Sciatic nerve (tissue), 2 donors: ENCODE measurements around the gene PRC1. TPM values are rescaled to one million over a fixed set of nuclear protein-coding genes. Genes with fewer than 3 reads are reported as not detected.
A peak's percentile ranks its signal among the peaks of the same experiment; 100 is the strongest.

Source experiments
- ATAC-seq: fragments of 200-7000 bp; cut with Tn5 transposase; one replicate; pipeline ENCODE4 v1.9.1; 2020; ENCODE audit warnings: mild to moderate bottlenecking, moderate library complexity
- DNase-seq: peaks from one replicate; pipeline ENCODE4 v3.0.0-alpha.2; 2020; ENCODE audit warnings: low spot score
- intact Hi-C: fragments of 100-400 bp; cut with DNase I; formaldehyde crosslinking; loops from one replicate; pipeline ENCODE4 v1.14.2; 2022
- total RNA-seq: library from RNA; stranded (reverse); fragmentation: NEBNext Ultra II Directional; extraction: Animal tissue kit (Norgen Biotek cat#: 25700); gene quantifications from one replicate; pipeline ENCODE4 v1.2.1, GENCODE V29; 2021
- donor health status: DM: no; HTN: no; CAD: no.
- donor health status: DM: no; HTN: no; CAD: no.

The PRC1 gene
- total RNA-seq, 1 donor from 2014 or later = 5.7 TPM

- DNase-seq (no peak), ATAC-seq (no peak)
- intact Hi-C loops = no loop called here
Measured at GRCh38 chr15:90957791-90958190, 36.5 kb downstream of the PRC1 start.

GRCh38 chr15:90957031-90957790 is 37.1 kb downstream of the PRC1 start:
- intact Hi-C loops = no loop called here
- no peak for ATAC-seq

GRCh38 chr15:90956274-90957030 is 37.9 kb downstream of the PRC1 start:
- DNase-seq = peak; percentile 88
- ATAC-seq = peak; percentile 25
- intact Hi-C loops = no loop called here

More at GRCh38 chr15:90957031-90957790, 37.1 kb downstream of the PRC1 start:
- DNase-seq = no peak

- DNase-seq = no peak
- intact Hi-C loops = no loop called here
Measured at GRCh38 chr15:90955624-90956273, 38.6 kb downstream of the PRC1 start.

GRCh38 chr15:90954712-90955623 is 39.4 kb downstream of the PRC1 start, which contains the start of gene RCCD1:
Gene RCCD1, plus strand, starts transcription at chr15:90954884. Its CDS starts 1,851 bp downstream, at chr15:90956735.
- ATAC-seq = peak; percentile 97
- DNase-seq = peak; percentile 97
- intact Hi-C loops = no loop called here

More at GRCh38 chr15:90955624-90956273, 38.6 kb downstream of the PRC1 start:
- no peak for ATAC-seq

GRCh38 chr15:90953947-90954711 is 40.2 kb downstream of the PRC1 start:
- no peak for DNase-seq
- no peak for ATAC-seq
- intact Hi-C loops = no loop called here

GRCh38 chr15:90952901-90953677 is 41.2 kb downstream of the PRC1 start:
- ATAC-seq (no peak), DNase-seq (no peak)
- intact Hi-C loops = no loop called here

- DNase-seq (no peak), ATAC-seq (no peak)
- intact Hi-C loops = no loop called here
Measured at GRCh38 chr15:90950676-90951075, 43.7 kb downstream of the PRC1 start.

- ATAC-seq (no peak), DNase-seq (no peak)
- intact Hi-C loops = no loop called here
Measured at GRCh38 chr15:90949979-90950675, 44.2 kb downstream of the PRC1 start.

- ATAC-seq (no peak), DNase-seq (no peak)
- intact Hi-C loops = no loop called here
Measured at GRCh38 chr15:90948506-90948905, 45.8 kb downstream of the PRC1 start.

GRCh38 chr15:90947577-90948357 is 46.6 kb downstream of the PRC1 start:
- intact Hi-C loops = no loop called here
- DNase-seq (peak; percentile 62), ATAC-seq (no peak)

GRCh38 chr15:90946941-90947576 is 47.3 kb downstream of the PRC1 start:
- intact Hi-C loops = no loop called here
- DNase-seq (no peak), ATAC-seq (no peak)

- ATAC-seq = no peak
- intact Hi-C loops = no loop called here
- DNase-seq = no peak
Measured at GRCh38 chr15:90946538-90946937, 47.8 kb downstream of the PRC1 start.

GRCh38 chr15:90945091-90945490 is 49.2 kb downstream of the PRC1 start:
- ATAC-seq (no peak), DNase-seq (no peak)
- intact Hi-C loops = no loop called here

- DNase-seq = no peak
- intact Hi-C loops = no loop called here
- no peak for ATAC-seq
Measured at GRCh38 chr15:90942354-90943120, 51.8 kb downstream of the PRC1 start.
